GM21723 (cell line): ENCODE data around the gene SLC39A2.
"Not testable (repeated sequence)": the region's sequence is repeated elsewhere in the genome, so short reads cannot be mapped to it uniquely, and the experiment has no call there.

Experiments used
- ATAC-seq: cut with Tn5 transposase; IDR thresholded peaks from one replicate; pipeline ENCODE4 v1.9.1; 2021; ENCODE audit warnings: mild to moderate bottlenecking, moderate library complexity; ENCODE audit not compliant: unreplicated experiment

Gene SLC39A2

DNA sequence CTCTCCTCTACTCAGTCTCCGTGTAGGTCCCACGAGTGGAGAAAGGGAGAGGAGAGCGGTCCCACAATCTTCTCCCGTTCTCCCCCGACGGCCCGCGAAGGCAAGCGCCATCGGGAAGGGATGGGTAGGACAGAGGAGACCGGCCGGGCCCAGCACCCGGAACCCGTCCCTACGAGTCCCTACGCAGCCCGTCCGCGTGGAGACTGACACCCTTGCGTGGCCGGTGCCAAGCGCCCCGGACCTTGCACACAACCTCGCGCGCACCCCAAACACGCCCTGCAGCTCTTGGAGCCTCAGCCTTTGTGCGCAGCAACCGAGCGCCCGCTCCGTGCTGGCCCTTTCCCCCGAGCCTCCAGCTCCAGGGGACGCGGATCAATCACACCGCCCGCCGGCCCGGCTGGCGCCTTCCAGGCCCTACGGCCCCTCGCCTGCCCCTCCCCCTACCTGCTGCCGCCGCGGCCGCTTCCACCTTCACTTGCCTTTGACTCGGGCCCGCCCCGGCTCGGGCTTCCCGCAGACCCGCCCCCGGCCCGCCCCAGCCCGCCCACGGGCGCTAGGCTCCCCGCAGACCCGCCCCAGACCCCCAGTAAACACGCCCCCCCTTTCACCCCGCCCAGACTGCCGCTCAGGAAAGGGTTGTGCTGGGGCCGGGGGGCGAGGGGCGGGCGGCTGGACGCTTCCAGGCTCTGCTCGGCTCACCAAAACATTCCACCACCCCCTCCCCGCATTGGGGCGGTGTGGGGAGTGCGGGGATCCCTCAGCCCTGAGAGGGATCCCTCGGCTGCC is 25.7 kb downstream of the SLC39A2 start, which contains the start of gene NDRG2:
Gene NDRG2, minus strand, starts transcription at position 477 of the 786 bp plus-strand sequence. CDS start 1,746 bp downstream, outside the sequence.
- ATAC-seq = peak; percentile 63

DNA sequence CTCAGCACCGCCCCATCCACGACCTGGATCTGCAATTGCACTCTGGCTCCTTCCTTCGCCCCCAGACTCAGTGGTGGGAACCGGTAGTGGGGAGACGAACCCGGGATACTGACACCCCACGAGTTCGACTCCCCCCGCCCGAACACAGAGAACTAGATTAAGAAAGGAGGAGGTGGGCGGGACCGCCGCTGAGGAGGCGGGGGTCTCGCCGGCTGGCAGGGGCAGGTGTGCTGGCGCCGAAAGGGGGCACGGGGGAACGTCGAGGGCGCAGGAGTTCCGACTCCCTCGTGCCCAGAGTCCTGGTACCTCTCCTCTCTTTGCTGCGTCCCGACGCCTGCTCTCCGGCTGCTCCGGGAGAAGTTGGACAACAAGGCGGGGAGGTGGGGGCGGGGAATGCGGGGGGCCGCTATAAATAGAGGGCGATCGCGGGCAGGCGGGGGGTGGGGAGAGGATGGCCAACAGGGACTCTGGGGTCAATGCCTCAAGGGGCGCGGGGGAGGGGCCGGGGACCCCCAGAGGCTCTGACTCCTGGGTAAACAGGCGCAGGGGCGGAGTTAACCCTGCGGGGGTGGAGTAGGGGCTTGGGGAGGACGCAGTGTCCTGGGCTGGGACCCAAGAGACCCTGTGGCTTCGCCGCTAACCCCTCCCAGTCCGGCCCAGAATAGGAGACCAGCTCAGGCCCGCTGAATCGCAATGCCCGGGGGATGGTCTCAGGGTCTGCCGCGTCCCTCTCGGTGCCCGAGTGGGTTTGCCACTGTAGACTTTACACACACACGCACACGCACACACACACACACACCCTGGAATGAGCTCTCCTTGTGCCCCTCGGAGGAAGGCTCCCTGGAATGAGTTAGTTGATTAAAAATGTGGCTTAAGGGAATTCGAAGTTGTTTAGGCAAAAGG is 26.5 kb downstream of the SLC39A2 start:
- ATAC-seq = no peak

DNA sequence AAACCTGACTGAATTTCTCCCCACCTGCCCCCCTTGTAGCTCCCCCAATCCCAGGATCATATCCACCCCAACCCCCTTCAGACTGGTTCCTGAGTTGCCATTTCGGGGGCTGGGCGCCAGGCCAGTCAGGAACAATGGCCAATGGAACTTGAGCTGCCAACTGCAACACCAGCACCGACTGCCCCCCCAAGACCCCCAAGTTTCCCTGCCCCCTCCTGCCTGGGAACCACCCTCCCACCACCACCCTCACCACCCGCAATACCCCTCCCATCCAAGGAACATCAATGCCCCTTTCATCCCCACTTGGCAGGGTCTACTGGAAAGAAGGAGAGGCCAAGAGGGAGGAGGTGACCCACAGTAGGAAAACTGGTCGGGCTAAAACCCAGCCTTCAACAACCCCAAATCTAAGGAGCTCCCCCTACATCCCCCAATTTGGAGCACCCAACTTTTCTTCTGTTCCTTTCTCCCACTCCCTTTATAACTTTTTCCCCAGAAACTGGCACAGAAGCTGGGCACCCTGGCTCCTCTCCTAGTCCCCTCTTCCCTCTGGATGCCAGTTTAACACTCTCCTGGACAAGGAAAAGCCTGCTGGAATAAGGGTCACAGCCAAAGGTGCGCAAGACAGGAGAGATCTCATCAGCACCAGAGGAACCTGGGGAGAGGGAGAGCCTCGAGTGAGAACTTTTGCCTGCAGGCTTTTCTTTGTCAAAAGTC is 27.3 kb downstream of the SLC39A2 start:
- ATAC-seq = no peak

DNA sequence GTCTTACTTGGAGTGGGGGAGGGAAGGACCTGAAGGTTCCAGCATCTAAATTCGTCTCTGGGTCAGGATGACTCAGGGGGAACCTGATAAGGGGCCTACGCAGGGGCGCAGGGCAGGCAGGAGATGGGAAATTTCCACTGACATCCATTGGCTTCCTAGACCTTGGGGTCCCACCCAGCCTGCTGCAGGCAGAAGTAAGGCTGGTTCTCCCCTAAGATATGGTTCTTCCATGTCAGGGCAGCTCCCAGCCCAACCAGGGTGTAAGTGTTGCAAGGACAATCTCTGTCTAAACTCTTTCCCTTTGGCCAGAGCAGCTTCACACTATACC is 27.9 kb downstream of the SLC39A2 start:
- no peak for ATAC-seq

DNA sequence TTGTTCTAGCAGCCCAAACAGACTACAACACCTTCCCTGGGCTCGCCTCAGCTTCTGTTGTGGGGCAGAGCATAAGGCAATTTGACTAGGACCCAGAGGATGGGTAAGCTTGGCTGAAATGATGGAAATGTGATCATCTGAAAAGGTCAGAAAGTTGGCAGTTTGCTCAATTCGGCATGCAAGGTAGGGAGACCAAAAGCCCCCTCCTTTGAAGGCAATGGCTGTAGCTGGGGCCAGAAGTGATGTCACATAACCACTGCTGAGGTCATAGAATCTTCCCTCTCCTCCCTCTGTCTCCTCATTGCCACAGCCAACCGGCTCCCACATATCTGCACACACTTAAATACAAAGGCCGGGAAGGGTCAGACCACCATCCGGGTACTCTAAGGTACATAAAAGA is 30.8 kb downstream of the SLC39A2 start, which contains the start of gene TPPP2:
Gene TPPP2, plus strand, starts transcription at position 301 of the 400 bp plus-strand sequence. CDS start 365 bp downstream, outside the sequence.
- no peak for ATAC-seq

DNA sequence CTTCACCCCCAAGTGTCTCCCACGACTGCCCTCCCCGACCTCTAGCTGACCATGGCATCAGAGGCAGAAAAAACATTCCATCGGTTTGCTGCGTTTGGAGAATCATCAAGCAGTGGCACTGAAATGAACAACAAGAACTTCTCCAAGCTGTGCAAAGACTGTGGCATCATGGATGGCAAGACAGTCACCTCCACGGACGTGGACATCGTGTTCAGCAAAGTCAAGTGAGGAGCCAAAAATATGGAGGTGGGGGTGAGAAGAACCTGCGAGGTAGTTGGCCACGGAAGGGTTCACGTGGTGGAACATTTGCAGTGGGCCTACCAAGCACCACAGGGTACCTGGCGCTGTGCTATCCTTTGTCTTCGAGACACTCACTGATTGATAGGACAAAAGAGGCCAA is 31.4 kb downstream of the SLC39A2 start:
- ATAC-seq = no peak

DNA sequence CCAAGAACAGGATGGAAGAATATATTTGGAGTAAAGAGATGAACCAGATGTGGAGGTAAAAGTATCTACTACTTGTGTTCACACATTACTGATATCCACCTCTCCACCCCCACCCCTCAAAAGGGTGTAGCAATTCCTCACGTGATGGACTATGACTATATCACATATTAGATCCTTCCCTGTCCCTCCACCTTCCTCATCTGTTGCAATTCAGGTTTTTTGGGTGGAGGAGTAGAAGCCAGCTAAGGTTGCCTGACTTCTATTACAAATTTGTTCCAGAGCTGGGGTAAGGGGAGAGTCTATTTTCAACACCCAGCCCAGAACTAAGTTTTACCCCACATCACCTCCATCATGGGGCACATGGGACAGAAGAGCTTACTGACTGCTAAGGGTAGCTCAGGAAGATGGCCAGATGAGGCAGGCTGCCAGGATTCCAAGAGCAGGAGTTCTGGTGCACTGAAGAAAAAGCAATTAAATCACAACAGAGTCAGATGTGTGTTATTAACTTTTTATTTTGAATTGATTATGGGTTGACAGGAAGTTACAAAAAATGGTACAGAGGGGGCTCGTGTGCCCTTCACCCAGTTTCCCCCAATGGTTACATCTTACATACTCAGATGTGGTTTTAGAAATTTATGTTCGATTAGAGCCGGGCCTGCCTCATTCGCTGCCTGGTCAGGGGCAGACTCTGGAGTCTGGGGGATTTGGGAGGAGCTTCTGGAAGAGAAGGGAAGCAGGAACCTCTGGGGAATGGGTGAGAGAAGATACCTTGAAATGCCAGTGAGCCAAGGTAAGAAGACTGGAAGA is 33.4 kb downstream of the SLC39A2 start:
- ATAC-seq = no peak

DNA sequence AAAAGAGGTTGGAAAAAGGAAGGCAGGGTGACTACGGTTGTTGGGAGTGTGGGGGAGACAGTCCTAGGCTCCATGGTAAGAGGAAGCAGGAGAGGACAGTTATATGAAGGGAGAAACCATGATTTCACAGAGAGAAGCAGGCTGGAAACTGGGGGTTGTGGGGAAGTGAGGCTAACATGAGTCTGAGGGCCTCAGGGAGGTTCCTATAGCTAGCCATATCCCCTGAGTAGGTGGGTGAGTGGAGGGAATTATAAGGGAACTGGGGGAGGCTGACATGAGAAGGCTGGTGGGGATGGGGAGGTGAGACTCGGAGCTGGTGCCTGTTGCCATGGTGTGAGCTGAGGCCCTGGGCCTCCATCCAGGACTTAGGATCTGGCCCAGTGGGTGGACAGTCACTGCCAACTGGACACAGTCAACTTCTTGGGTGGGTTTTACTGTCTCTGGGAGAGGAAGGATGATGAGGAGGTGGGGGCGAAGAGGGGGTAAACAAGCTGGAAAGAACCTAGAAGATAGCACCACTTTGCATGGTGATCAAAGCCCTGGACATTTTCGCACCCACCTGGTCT is 34.1 kb downstream of the SLC39A2 start:
- no peak for ATAC-seq

DNA sequence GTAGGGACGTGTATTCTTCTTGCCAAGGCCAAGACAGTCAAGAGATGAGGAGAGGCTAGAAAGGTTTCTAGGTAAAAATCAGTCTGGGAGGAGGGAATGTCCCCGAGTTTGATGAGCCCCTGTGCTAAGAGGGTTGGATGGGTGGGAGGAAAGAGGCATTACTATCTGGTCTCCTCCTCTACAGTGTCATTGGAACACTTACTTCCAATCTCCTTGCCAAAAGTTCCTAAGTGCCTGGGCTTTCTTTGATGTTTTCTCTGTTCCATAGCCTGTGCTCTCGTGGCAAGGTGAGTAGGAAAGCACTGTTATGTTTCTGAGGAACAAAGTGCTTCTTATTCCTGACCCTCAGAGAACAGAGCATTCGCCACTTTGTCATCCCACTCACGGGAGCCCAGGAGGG is 35.6 kb downstream of the SLC39A2 start, which contains the start of gene RNASE13:
Gene RNASE13, minus strand, starts transcription at position 101 of the 400 bp plus-strand sequence. CDS start 519 bp downstream, outside the sequence.
- ATAC-seq = no peak

DNA sequence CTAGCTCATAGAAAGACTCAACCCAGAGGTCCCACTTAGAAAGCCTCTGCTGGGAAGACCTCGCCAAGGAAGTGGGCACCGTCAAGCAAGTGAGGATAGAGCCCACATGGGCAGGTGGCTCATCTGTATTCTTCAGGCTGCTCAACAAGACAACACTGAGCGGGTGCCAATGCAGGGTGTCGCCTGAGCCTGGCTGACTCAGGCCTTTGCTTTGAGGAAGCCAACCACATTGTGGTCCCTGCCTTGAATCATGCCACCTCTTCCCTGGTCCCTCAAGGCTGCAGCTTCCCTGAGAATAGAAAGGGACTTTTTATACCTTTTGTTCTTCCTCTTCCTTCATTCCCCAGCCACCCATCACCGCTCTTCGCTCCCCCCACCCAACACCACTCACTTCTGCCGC is 37.7 kb downstream of the SLC39A2 start:
- no peak for ATAC-seq

DNA sequence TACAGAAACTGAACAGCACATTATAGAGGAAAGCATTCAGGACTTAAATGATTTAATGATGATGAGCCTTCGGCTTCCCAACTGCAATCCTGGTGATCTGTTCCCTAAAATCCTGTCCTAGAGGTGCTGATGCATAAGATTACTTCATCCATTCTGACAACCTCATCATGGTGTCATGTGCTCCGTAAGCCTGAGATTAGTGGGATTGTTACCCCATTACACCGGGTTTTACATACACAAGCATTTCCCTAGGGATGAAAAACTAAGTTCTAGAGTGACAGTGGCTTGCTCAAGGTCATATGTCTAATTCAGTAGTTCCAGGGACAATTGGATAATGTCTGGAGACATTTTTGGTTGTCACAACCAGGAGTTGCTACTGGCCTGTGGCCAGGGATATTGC is 38.1 kb downstream of the SLC39A2 start:
- ATAC-seq = no peak

DNA sequence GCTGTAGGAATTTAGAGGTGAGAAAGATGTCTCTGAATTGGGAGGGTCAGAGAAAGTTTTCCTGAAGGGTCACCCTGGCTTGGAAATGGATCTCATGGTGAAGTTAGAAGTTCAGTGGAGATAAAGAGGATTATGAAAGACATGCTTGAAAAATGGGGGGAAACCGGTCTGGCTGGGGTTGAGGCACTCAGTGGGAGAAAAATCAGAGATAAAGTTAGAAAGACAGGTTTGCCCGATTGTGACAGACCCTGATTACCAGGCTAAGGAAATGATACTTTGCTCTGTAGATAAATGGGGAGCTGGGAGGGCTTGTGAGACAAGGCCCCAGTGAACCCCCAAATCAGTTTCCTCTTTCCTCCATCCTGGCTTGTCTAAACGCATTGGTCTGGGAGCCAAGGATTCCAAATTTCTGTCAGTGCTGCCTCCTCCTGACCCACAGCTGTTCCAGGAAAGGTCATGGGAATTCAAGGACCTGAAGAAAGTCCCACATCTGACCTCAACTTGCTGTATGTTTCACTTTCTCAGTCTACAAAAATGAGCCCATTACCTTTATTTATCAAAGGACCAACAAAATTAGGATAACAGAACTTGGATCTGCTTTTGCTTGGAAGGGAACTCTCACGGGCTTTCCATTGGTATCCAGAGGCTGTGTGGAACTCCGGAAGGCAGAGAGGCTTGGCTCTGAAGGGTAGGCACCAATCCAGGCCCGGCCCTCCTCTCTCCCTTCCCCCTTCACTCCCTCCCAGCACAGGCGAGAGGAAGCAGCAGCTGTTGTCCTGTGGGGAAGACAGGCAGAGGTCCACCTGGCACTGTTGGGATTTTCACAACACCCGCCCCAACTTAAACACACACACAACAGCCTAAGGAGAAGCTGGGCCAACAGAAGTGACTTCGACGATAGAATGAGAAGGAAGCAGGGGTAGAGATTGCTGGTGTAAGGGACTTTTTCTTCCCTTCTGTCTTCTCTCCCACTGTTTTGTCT is 39.6 kb downstream of the SLC39A2 start:
- ATAC-seq = no peak

DNA sequence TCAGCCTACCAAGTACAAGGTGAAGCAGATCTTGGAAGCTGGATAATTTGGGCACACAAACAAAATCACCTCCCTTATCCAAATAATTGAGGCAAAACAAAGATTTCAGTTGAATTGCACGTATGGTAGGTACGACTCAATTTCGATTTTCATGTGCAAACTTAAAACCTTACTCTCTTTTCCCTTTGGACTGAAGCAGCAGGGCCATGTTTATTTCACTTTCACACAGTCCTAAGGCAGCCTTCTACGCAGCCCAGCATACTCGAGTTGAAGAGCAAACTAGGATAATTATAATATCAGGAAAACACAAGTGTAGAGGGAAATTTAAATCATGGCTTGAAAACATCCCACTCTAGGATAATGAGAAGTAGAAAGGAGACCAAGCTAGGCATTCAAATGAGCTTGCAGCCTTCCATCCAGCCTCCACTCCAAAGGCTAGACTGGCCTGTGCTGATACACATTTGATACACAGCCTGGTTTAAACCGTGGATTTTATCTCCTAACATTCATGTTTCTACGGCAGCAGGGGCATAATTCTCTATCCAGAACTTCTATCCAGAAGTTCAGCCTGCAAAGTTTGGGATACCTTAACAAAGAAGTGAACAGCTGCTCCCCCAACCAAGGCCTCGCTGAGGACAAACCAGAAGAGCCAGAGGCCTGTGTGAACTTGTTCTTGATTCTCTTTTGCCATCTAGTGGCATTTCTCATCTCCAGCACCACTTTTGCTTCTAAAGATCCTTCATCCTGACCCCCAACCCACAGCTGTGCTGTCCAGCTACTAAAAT is 40.7 kb downstream of the SLC39A2 start:
- ATAC-seq = no peak

DNA sequence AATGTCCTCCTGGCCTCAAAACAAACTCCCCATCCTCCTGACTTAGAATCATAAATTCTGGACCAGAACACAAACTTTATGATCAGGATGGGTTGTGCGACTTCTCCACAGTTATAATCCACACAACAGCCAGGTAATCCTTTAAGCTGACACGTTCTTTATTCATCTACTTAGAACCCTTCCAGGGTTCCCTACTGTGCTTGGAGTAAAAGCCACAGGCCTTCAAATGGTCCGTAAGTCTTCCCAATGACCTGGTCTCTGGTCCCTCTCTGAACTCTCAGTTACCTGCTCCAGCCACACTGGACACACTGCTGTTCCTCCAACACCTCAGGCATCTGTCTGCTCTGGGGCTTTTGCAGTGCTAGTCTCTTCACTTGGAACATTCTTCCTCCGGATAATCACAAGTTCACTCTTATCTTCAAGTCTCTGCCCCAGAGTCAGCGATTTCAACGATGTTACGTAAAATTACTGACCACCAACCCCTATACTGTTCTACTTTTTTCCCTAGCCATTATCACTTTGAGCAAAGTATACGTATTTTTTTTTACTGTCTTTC is 41.4 kb downstream of the SLC39A2 start:
- ATAC-seq = no peak

DNA sequence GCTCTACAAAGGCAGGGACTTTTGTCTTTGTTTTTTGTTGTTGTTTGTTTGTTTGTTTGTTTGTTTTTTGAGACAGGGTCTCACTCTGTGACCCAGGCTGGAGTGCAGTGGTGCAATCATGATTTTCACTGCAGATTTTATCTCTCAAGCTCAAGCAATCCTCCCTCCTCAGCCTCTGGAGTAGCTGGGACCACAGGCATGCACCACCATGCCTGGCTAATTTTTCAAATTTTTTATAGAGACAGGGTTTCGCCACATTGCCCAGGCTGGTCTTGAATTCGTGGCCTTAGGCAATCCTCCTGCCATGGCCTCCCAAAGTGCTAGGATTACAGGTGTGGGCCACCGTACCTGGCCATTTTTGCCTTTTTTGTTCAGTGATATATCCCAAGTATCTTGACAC is 41.8 kb downstream of the SLC39A2 start:
- ATAC-seq = not testable (repeated sequence)

DNA sequence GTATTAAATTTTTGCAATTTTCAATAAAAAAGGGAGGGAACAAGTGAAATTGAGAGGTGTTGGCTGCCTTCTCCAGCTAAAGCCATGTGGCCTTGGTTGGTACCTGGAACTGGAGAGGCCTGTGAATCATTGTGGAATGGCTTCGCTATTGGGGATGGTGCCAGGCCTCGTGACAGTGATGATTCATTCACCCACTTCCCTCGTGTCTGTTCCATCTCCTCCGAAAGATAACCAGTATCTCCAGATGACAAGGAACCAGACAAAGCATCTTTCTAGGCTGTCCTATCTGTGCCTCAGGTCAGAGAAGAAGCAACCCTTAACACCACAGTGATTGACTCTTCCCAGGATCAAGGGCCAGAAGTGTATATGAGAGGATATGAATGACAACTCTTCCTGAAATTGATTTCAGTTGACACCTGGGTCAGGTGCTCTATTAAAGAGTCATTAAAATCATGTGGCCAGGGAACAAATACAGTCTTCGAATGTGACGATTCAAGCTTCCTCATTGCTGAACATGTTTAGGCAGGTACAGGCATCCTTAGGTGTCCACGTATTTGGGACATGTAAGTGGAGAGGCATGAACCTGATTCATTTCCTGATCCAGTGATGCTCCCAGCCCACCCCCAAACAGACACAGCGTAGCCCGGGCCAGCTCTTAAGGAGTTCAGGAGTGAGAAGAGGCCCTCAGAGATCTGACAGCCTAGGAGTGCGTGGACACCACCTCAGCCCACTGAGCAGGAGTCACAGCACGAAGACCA is 42.8 kb downstream of the SLC39A2 start, which contains the start of gene RNASE7:
Gene RNASE7, plus strand, starts transcription at position 687 of the 758 bp plus-strand sequence. CDS start 631 bp downstream, outside the sequence.
- ATAC-seq = no peak

DNA sequence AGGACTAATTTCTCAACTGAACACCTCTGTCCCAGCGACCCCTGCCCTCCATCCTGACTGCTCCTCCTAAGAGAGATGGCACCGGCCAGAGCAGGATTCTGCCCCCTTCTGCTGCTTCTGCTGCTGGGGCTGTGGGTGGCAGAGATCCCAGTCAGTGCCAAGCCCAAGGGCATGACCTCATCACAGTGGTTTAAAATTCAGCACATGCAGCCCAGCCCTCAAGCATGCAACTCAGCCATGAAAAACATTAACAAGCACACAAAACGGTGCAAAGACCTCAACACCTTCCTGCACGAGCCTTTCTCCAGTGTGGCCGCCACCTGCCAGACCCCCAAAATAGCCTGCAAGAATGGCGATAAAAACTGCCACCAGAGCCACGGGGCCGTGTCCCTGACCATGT is 43.8 kb downstream of the SLC39A2 start:
- ATAC-seq = no peak
